ENCODE results near the gene SH3RF1. TPM values are rescaled to one million over a fixed set of nuclear protein-coding genes. Genes with fewer than 3 reads are reported as not detected.

Gene SH3RF1
- total and polyA plus RNA-seq, 11 donors: 1.7 to 17.2 (median 8.9) TPM

GRCh38 chr4:169079942-169080827 is 190.6 kb downstream of the SH3RF1 start:
- DNase-seq (peak; percentile 34 to 72 (median 58)), ATAC-seq (peak; percentile 76 to 86 (median 80))
- peak overlapping the region; percentile 61 to 90 (median 72) for H3K27ac ChIP-seq
- H3K4me1 ChIP-seq: peaks cover 0 to 29% (median 15%) of the 10 kb centered on the region in 12 donors
- peak overlapping the region in 7 of 12 donors; percentile 5 to 35 (median 27) for H3K4me3 ChIP-seq
- 34 to 55% (median 40%) methylated on average over 19 of the region's 19 CpGs for WGBS, 4 donors
- intact Hi-C loops (cut with DNase I): no loop called here
- no peaks in the 10 kb centered on the region for H3K27me3 ChIP-seq
- no peaks in the 10 kb centered on the region for H3K9me3 ChIP-seq
- TF ChIP-seq POLR2A (IDR thresholded peaks at IDR 0.05) (no peak), CTCF (IDR thresholded peaks at IDR 0.05) (no peak)
- no peaks in the 10 kb centered on the region for H3K36me3 ChIP-seq

- TF ChIP-seq CTCF (IDR thresholded peaks at IDR 0.05) (no peak), POLR2A (IDR thresholded peaks at IDR 0.05) (no peak)
- peaks cover 0 to 12% (median 4%) of the 10 kb centered on the region in 12 donors for H3K4me1 ChIP-seq
- no peak overlapping the region for H3K4me3 ChIP-seq
- WGBS, 4 donors: 90 to 95% (median 92%) methylated on average over 7 of the region's 7 CpGs
- no peak overlapping the region for H3K27ac ChIP-seq
- H3K36me3 ChIP-seq: no peaks in the 10 kb centered on the region
- DNase-seq: no peak
- no peak for ATAC-seq
- intact Hi-C loops (cut with DNase I): no loop called here
- no peaks in the 10 kb centered on the region for H3K27me3 ChIP-seq
- no peaks in the 10 kb centered on the region for H3K9me3 ChIP-seq
These were observed 196.6 kb downstream of the SH3RF1 start for GRCh38 chr4:169074117-169074516.

GRCh38 chr4:169071747-169072146 is 199.0 kb downstream of the SH3RF1 start:
- Histone ChIP-seq H3K36me3 (no peaks in the 10 kb centered on the region), H3K9me3 (no peaks in the 10 kb centered on the region), H3K4me1 (peaks cover 0 to 12% (median 4%) of the 10 kb centered on the region in 12 donors), H3K27me3 (no peaks in the 10 kb centered on the region), H3K4me3 (no peak overlapping the region), H3K27ac (no peak overlapping the region)
- DNase-seq: no peak
- WGBS, 4 donors: 68 to 78% (median 73%) methylated on average over 6 to 7 of the region's 7 CpGs
- TF ChIP-seq POLR2A (IDR thresholded peaks at IDR 0.05) (no peak), CTCF (IDR thresholded peaks at IDR 0.05) (no peak)
- ATAC-seq: no peak
- intact Hi-C loops (cut with DNase I): no loop called here

- Histone ChIP-seq H3K27me3 (no peaks in the 10 kb centered on the region), H3K9me3 (no peaks in the 10 kb centered on the region), H3K27ac (peak overlapping the region in 7 of 12 donors; percentile 5 to 52 (median 36)), H3K36me3 (no peaks in the 10 kb centered on the region), H3K4me1 (peaks cover 0 to 12% (median 4%) of the 10 kb centered on the region in 12 donors), H3K4me3 (no peak overlapping the region)
- ATAC-seq (peak in 1 of 4 donors; percentile 27), DNase-seq (no peak)
- intact Hi-C loops (cut with DNase I): no loop called here
- WGBS, 4 donors: 88 to 95% (median 92%) methylated on average over 5 of the region's 5 CpGs
- TF ChIP-seq CTCF (IDR thresholded peaks at IDR 0.05): no peak
- TF ChIP-seq POLR2A (IDR thresholded peaks at IDR 0.05): no peak
These were observed 199.9 kb downstream of the SH3RF1 start for GRCh38 chr4:169070895-169071218.
